ENCODE data around the gene KNTC1.

DNA sequence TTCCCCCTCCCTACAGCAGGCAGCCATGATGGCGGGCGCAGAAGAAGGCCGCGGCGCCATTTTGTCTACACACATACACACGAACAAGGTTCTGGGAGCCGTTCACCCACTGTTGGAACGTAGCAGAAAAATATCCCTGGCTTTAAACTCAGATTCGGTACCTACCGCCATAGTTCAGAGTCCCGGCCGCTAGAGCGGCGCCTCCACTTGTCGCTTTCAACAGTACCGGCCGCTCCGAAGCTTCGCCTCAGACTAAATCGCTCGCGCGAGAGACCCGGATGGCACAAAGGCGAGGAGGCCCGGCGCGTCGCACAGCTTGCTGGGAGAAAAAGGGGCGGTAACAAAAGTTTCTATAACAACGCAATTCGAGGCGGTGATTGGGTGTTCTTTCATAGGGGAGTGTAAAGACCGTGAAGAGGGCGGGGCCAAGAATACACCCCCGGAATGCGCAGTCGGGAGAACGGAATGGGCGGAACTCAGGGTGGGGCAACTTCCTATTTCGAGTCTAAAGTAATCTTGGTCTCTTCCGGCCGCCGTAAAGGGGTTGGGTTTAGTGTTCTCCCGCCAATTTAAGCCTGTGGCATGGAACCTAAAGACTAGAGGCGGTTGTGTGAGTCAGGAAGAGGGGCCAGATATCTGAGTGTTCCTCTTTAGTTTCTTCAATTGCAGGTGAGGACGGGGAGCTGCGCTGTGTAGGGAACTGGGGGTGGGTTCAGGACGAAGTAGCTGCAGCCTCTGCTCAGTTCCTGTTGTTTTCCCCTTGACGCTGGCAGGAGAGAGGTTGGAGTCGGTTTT is at the start of gene KNTC1, which contains the start of gene RSRC2:
- TF ChIP-seq, protein P1, sequence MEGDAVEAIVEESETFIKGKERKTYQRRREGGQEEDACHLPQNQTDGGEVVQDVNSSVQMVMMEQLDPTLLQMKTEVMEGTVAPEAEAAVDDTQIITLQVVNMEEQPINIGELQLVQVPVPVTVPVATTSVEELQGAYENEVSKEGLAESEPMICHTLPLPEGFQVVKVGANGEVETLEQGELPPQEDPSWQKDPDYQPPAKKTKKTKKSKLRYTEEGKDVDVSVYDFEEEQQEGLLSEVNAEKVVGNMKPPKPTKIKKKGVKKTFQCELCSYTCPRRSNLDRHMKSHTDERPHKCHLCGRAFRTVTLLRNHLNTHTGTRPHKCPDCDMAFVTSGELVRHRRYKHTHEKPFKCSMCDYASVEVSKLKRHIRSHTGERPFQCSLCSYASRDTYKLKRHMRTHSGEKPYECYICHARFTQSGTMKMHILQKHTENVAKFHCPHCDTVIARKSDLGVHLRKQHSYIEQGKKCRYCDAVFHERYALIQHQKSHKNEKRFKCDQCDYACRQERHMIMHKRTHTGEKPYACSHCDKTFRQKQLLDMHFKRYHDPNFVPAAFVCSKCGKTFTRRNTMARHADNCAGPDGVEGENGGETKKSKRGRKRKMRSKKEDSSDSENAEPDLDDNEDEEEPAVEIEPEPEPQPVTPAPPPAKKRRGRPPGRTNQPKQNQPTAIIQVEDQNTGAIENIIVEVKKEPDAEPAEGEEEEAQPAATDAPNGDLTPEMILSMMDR (IDR thresholded peaks at IDR 0.05; ENCODE audit: low read length), result no peak
- TF ChIP-seq EZH2phosphoT487 (IDR thresholded peaks at IDR 0.05; ENCODE audit: low read length), result no peak

All from MM.1S (cell line).